HUDEP-2 (cell line): ENCODE data around the gene TRAPPC4.
"Not testable (repeated sequence)": the region's sequence is repeated elsewhere in the genome, so short reads cannot be mapped to it uniquely, and the experiment has no call there.

ENCODE experiments used
- DNase-seq, 76 experiments: peaks; one replicate each; lab custom pipeline; 2025; ENCODE audit not compliant: unreplicated experiment in 76 of 76; lab: John Stamatoyannopoulos, UW

The TRAPPC4 gene

DNA sequence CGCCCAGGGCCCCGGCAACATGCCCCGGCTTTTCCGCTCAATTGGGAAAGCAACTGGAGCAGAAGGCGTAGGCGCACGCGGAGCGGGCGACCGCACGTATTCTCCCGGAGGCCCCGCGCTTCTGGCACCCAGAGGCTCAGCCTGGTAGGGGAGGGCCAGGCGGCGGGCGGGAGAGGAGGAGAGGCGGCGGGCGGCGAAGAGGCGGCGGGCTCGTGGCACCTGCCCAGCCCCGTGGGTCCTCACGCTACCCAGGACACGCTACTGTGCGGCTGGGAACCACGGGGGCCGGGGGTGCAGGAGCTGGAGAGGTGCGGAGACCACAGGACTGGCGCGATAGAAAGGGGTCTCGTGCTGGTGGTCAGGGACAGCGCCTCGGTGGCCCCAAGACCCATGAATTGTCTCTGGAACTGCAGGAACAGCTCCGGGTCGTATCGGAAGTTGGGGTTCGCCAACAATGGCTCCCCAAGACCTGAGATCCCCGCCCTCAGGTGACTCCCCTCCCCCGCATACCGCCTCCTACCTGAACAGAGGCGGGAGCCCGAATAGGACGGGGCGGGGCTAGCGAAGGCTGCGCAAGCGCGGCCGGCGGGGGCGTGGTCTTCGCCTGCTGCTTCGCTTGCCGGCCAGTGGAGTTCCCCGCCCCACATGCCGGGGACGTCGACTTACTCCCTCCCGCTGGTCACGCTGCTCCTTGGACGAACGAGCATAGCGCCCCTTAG lies 11.9 kb downstream of the TRAPPC4 start, which contains the start of gene SLC37A4:
TSS of gene SLC37A4 (minus strand) at position 549 of the 719 bp plus-strand sequence.
- DNase-seq, result peak; percentile 41 to 98 (median 96)

GRCh38 chr11:119031912-119032280 lies 13.3 kb downstream of the TRAPPC4 start:
- DNase-seq, result no peak

DNA sequence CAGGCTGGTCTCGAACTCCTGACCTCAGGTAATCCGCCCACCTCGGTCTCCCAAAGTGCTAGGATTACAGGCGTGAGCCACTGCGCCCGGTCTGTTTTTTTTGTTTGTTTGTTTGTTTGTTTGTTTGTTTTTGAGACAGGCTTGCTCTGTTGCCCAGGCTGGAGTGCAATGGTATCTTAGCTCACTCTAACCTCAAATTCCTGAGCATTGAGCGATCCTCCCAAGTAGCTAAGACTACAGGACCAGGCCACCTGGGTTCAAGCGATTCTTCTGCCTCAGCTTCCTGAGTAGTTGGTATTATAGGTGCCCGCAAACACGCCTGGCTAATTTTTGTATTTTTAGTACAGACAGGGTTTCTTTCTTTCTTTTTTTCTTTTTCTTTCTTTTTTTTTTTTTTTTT lies 14.9 kb downstream of the TRAPPC4 start:
- not testable (repeated sequence) for DNase-seq

DNA sequence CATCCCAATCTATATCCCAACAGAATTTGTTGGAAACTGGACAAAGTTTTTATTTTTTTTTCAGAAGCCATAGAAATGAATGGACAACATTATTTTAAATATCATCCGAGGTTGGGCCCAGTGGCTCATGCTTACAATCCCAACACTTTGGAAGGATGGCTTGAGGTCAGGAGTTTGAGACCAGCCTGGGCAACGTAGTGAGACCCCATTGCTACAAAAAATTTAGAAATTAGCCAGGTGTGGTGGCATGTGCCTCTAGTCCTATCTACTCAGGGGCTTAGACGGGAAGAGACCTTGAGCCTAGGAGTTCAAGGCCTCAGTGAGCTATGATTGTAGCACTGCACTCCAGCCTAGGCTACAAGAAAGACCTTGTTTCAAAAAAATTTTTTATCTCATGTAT lies 16.2 kb downstream of the TRAPPC4 start:
- no peak for DNase-seq

GRCh38 chr11:119038884-119039283 lies 20.3 kb downstream of the TRAPPC4 start:
- DNase-seq, result no peak

- not testable (repeated sequence) for DNase-seq
Measured at GRCh38 chr11:119039471-119039870, 20.9 kb downstream of the TRAPPC4 start.

DNA sequence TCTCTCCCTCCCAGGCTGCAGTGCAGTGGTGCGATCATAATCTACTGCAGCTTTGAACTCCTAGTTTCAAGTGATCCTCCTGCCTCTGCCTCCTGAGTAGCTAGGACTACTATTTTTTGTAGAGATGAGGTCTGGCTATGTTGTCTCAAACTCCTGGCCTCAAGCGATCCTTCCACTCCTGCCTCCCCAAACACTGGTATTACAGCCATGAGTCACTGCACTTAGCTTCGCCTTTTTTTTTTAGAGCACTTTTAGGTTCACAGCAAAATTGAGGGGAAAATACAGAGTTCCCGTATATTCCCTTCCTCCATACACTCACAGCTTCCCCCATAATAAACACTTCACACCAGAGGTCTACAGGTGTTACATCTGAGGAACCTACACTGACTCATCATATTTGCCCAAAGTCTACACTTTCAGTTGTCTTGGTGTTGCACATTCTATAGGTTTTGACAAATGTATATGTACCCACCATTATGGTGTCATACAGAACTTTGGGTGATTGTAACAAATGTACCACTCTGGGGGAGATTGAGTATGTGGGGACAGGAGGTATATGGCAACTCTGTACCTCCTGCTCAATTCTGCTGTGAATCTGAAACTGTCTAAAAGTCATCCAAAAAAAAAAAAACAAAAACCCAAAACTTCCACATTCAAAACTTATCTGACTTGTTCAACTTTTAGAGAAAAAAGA lies 23.4 kb downstream of the TRAPPC4 start:
- DNase-seq, result no peak

DNA sequence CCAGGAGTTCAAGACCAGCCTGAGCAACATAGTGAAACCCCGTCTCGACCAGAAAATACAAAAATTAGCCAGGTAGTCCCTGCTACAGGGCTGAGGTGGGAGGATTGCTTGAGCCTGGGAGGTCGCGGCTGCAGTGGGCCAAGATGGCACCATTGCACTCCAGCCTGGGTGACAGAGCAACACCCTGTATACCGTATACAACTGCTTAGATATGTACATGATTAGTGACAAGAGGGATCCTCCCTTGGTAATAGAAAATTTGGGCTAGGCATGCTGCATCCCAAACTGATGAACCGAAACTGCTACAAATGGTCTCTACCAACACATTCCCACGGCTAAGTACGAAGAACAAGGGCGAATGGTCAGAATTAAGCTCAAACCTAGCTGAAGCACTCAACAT lies 24.4 kb downstream of the TRAPPC4 start:
- no peak for DNase-seq

- no peak for DNase-seq
Measured at GRCh38 chr11:119044708-119045107, 26.1 kb downstream of the TRAPPC4 start.

DNA sequence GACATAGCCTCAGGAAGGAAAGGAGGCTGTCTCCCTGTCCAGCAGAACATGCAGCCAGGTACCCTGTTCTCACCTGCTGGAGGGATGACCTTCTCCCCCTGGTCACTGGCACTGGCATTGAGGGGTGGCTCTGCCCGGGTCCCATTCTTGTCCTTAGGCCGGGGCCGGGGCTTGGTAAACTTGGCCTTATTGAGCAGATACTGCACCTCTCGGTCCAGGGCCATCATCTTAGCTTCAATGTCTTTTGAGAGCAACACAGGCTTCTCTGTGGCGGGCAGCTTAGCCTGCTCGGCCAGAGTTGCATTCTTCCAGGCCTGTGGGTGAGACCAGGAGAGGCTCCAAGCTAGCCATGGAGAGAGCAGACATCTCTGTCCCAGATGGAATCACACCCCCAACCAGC lies 27.9 kb downstream of the TRAPPC4 start:
- no peak for DNase-seq

- DNase-seq, result no peak
Measured at GRCh38 chr11:119047205-119047604, 28.6 kb downstream of the TRAPPC4 start.

DNA sequence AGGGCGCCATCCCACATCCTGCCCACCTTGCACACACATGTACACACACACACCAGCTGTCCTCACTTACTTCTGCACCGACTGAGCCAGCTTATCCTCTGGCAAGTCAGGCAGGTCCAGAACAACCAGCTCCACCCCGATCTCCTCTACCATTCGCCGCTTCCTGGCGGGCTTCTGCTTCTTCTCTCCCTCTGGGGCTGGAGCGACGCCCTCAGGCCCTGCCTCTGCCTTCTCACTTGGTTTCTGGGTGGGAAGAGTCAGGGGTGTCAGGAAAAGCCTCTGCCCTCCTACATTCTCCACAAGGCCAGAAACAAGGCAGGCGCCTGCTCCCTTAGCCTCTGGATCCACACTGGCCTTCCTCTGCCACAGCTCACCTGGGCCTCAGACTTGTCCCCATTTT lies 30.1 kb downstream of the TRAPPC4 start:
- DNase-seq, result no peak

DNA sequence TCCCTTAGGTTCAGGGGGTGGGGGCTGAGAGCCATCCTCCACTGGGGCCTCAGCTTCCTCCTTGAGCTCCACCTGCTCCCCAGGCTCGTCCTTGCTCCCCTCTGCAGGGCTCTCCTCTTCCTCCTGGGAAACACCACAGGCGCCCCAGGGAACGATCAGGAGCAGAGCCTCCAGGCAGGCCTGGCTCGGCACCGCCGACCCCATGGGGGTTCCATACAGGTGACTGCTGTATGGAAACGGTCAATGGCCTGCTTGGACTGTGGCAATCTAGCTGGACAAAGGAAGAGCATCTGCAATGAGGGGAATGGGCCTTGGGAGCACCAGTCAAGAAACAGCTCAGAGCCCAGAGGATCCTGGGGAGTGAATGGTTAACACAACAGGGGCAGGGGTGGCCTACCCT lies 30.5 kb downstream of the TRAPPC4 start:
- DNase-seq, result no peak

GRCh38 chr11:119051440-119052162 lies 33.0 kb downstream of the TRAPPC4 start:
- DNase-seq, result no peak

DNA sequence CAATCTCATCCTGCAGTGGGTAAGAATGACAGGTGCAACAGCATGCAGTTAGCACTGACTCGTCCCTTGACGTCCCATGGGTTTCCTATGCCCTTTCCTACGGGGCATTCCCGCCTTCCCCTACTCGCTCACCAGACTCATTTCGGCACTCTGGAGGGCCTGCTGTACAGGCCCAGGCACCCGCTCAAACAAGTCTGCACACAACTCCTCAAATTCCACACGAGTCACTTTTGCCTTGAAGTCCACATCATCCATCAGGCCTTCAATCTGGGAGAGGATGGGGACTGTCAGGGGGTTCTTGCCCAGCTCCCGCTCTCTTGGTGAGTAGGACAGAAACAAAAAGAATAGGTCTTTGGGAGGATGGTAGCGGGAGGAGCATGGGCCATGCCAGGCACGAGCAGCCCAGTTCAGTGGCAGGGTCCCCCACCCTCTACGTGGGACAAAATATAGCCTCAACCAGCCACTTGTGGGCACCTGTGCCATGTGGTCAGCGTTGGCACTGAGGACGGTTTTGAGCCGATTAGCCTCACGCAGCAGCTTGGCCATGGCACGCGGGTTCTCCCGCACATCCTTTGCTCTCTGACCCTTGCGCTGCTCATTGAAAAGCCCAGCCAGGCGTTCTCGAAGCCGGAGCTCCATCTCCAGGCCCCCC lies 33.7 kb downstream of the TRAPPC4 start:
- DNase-seq, result no peak

DNA sequence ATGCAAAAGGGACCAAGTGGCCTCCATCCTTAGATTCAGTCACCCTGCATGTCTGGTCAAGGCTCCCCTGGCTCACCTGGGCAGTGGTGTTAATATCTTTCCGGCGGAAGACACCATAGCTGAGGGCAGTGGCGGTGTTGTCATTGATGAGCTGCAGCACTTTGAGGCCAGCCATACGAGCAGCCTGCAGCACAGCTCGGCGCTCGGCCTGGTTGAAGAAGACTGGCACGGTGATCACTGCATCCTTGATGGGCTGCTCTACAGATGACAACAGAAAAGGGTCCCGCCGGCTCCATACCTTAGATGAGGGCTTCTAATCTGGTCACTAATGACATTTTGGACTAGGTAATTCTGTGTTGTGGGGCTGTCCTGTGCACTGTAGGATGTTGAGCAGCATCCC lies 35.9 kb downstream of the TRAPPC4 start:
- no peak for DNase-seq

DNA sequence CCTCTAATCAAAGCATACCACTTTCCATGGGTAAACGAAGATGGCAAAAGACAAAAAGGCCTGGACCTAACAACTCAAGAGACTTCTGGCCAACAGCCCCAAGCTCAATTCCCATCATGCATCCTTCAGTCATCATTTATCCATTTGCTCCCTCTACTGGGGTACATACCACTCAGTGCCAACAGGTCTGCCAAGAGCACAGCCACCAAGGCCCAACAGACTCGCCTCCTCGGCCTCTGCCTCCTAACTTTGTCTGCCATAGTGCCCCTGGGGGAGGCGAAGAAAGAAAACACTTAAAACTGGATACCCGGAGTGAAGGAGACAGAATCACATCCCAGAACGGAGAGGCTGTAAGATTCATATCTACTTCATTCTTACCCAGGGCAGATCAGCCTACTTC lies 37.3 kb downstream of the TRAPPC4 start:
- peak in 33 of 76 experiments; percentile 2 to 41 (median 13) for DNase-seq

DNA sequence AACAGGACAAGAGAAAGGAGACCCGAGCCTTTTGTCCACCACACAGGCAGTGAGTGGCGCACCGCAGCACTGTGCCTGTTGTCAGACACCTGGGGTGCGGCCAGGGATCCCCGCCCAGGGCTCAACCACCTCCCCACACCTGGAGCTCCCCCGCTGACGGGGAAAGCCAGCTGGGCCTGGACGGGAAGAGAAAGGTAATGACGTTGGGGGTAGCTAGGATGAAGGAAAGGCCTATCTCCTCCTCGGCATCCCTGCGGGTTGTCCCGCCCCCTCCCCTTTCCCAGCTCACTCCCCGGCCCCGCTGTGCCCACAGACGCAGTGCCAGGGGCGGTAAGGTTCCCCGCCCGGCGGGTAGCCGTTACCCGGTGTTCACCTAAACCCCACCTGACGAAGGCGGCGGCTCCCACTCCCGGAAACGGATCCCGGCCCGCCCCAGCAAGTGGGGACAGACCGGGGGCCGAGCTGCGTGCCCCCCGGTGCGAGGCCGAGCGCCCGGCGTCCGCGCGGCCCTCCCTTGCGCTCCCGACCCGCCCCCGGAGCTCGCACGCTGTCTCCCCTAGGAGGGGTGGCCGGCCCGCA lies 37.9 kb downstream of the TRAPPC4 start:
- DNase-seq, result peak in 7 of 76 experiments; percentile 4 to 29 (median 25)

DNA sequence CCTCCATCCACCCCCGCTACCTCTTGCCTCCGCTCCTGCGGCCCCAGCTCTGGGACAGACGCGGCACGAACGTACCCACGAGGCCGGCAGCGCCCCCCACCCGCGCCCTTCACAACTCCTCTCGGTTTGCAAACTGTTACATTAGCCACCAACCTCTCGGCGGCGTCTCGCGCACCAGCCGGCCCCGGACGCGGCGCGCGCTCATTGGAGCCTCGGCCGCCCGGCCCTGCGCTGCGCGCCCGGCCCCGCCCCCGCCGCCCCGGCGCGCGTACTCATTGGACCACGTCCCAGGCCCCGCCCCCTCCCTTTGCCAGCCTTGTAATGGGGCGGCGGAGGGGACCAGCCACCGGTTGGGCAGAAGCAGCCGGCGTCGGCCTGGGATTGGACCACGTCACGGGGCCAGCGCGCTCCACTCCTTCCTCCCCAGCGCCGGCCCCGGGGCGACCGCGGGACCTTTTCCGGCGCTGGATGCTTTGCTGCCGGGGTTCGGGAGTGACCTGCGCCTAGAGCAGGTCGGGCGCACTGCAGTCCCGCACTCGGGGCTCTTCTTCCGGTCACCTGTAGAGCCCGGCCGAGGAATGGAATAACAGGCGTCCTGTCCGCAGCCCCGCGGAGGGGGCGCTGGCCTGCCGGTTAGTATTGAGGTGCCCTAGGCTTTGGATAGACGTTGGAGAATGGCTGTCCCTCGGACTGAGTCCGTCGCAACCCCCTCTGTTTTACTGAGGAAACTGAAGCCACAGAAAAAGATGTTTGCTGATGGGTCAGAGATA lies 38.6 kb downstream of the TRAPPC4 start, which contains the start of gene HYOU1:
TSS of gene HYOU1 (minus strand) at position 206 of the 770 bp plus-strand sequence. CDS start 1,045 bp downstream, outside the sequence.
- peak; percentile 17 to 98 (median 94) for DNase-seq

DNA sequence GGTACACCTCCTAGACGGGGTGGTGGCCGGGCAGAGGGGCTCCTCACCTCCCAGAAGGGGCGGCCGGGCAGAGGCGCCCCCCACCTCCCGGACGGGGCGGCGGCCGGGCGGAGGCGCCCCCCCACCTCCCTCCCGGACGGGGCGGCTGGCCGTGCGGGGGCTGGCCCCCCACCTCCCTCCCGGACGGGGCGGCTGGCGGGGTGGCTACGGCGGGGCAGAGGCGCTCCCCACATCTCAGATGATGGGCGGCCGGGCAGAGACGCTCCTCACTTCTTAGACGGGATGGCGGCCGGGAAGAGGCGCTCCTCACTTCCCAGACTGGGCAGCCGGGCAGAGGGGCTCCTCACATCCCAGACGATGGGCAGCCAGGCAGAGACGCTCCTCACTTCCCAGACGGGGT lies 40.6 kb downstream of the TRAPPC4 start:
- not testable (repeated sequence) for DNase-seq
